Measurements from ENCODE around the gene PDGFRB.

GRCh38 chr5:150085950-150086715 is 69.5 kb downstream of the PDGFRB start, which contains the start of gene CSF1R:
- TF ChIP-seq, protein P1, sequence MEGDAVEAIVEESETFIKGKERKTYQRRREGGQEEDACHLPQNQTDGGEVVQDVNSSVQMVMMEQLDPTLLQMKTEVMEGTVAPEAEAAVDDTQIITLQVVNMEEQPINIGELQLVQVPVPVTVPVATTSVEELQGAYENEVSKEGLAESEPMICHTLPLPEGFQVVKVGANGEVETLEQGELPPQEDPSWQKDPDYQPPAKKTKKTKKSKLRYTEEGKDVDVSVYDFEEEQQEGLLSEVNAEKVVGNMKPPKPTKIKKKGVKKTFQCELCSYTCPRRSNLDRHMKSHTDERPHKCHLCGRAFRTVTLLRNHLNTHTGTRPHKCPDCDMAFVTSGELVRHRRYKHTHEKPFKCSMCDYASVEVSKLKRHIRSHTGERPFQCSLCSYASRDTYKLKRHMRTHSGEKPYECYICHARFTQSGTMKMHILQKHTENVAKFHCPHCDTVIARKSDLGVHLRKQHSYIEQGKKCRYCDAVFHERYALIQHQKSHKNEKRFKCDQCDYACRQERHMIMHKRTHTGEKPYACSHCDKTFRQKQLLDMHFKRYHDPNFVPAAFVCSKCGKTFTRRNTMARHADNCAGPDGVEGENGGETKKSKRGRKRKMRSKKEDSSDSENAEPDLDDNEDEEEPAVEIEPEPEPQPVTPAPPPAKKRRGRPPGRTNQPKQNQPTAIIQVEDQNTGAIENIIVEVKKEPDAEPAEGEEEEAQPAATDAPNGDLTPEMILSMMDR (IDR thresholded peaks at IDR 0.05): no peak
- TF ChIP-seq POLR2A (IDR thresholded peaks at IDR 0.05) (no peak), POLR2AphosphoS5 (IDR thresholded peaks at IDR 0.05; ENCODE audit: insufficient read depth in 1 of 2, low read depth in 1 of 2) (no peak)

Data from vagina (tissue), 2 donors.